Lower lobe of right lung (tissue), 2 donors: ENCODE data around the gene STYXL1. TPM values are rescaled to one million over a fixed set of nuclear protein-coding genes. Genes with fewer than 3 reads are reported as not detected.
A peak's percentile ranks its signal among the peaks of the same experiment; 100 is the strongest.

Experiments
- ATAC-seq, 2 donors: fragments of 200-7000 bp; cut with Tn5 transposase; one replicate each; pipeline ENCODE4 v1.9.1; 2020 to 2022; ENCODE audit warnings: mild to moderate bottlenecking in 2 of 2, moderate library complexity in 2 of 2
- DNase-seq: peaks from one replicate; pipeline ENCODE4 v3.0.0-alpha.2; 2020
- H3K27ac ChIP-seq: fragments of 200-600 bp; one replicate; pipeline ENCODE4 v1.8.0; 2022
- H3K27me3 ChIP-seq: fragments of 200-600 bp; one replicate; pipeline ENCODE4 v1.8.0; 2022; ENCODE audit warnings: low read depth
- H3K36me3 ChIP-seq: fragments of 200-600 bp; one replicate; pipeline ENCODE4 v1.8.0; 2022; ENCODE audit warnings: mild to moderate bottlenecking
- H3K4me1 ChIP-seq: fragments of 200-600 bp; one replicate; pipeline ENCODE4 v1.8.0; 2022
- H3K4me3 ChIP-seq: fragments of 200-600 bp; one replicate; pipeline ENCODE4 v1.8.0; 2022; ENCODE audit warnings: mild to moderate bottlenecking
- H3K9me3 ChIP-seq: fragments of 200-600 bp; one replicate; pipeline ENCODE4 v1.8.0; 2022
- CTCF ChIP-seq: fragments of 200-600 bp; IDR thresholded peaks from one replicate; pipeline ENCODE4 v1.8.0; 2022; ENCODE audit warnings: antibody characterized with exemption, mild to moderate bottlenecking
- intact Hi-C: fragments of 100-400 bp; cut with DNase I; formaldehyde crosslinking; loops from one replicate; pipeline ENCODE4 v1.11.0; 2022
- total RNA-seq: library from RNA; stranded (reverse); fragmentation: NEBNext Ultra II Directional; extraction: Animal tissue kit (Norgen Biotek cat#: 25700); gene quantifications from one replicate; pipeline ENCODE4 v1.2.1, GENCODE V29; 2021
- donor health status: DM: no; HTN: yes; CAD: no; lungs with severe emphysema.

Gene STYXL1
- total RNA-seq, 1 donor from 2014 or later, result 25.6 TPM

GRCh38 chr7:75961218-75961617, 86.6 kb downstream of the STYXL1 start:
- intact Hi-C loops, result no loop called here
- TF ChIP-seq CTCF, result no peak
- Histone ChIP-seq H3K4me1 (peaks cover 7% of the 10 kb centered on the region), H3K36me3 (peaks cover 63% of the 10 kb centered on the region), H3K27me3 (no peaks in the 10 kb centered on the region), H3K27ac (no peak overlapping the region), H3K9me3 (no peaks in the 10 kb centered on the region), H3K4me3 (no peak overlapping the region)
- DNase-seq (no peak), ATAC-seq (no peak)

- no peak overlapping the region for H3K27ac ChIP-seq
- no peak for DNase-seq
- intact Hi-C loops, result no loop called here
- ATAC-seq, result no peak
- no peaks in the 10 kb centered on the region for H3K27me3 ChIP-seq
- H3K4me3 ChIP-seq, result no peak overlapping the region
- no peaks in the 10 kb centered on the region for H3K9me3 ChIP-seq
- no peak for TF ChIP-seq CTCF
- H3K4me1 ChIP-seq, result peaks cover under 1% of the 10 kb centered on the region
- peaks cover 63% of the 10 kb centered on the region for H3K36me3 ChIP-seq
Observed at GRCh38 chr7:75960372-75960771, 87.4 kb downstream of the STYXL1 start.

- Histone ChIP-seq H3K4me3 (no peak overlapping the region), H3K36me3 (peaks cover 75% of the 10 kb centered on the region), H3K4me1 (no peaks in the 10 kb centered on the region), H3K27me3 (no peaks in the 10 kb centered on the region), H3K9me3 (no peaks in the 10 kb centered on the region), H3K27ac (peak overlapping the region; percentile 27)
- no peak for TF ChIP-seq CTCF
- intact Hi-C loops, result no loop called here
- DNase-seq, result no peak
- peak in 1 of 2 donors; percentile 13 for ATAC-seq
Observed at GRCh38 chr7:75958802-75959543, 88.8 kb downstream of the STYXL1 start.

GRCh38 chr7:75957021-75957736, 90.6 kb downstream of the STYXL1 start:
- peak; percentile 81 for DNase-seq

More at GRCh38 chr7:75957021-75957736, 90.6 kb downstream of the STYXL1 start:
- peak overlapping the region; percentile 70 for H3K27ac ChIP-seq
- H3K36me3 ChIP-seq, result peaks cover 81% of the 10 kb centered on the region
- intact Hi-C loops, result no loop called here
- no peaks in the 10 kb centered on the region for H3K9me3 ChIP-seq
- TF ChIP-seq CTCF, result no peak
- H3K4me3 ChIP-seq, result no peak overlapping the region
- no peaks in the 10 kb centered on the region for H3K27me3 ChIP-seq
- peaks cover 5% of the 10 kb centered on the region for H3K4me1 ChIP-seq
- peak; percentile 86 to 93 for ATAC-seq
